Dedifferentiated amniotic fluid mesenchymal stem cell (primary cell): Measurements from ENCODE around the gene PMEL.
"Not testable (repeated sequence)": the region's sequence is repeated elsewhere in the genome, so short reads cannot be mapped to it uniquely, and the experiment has no call there.

Source experiments
- DNase-seq: peaks from one replicate; pipeline ENCODE4 v3.0.0-alpha.2; 2016; ENCODE audit errors: extremely low spot score

PMEL gene

DNA sequence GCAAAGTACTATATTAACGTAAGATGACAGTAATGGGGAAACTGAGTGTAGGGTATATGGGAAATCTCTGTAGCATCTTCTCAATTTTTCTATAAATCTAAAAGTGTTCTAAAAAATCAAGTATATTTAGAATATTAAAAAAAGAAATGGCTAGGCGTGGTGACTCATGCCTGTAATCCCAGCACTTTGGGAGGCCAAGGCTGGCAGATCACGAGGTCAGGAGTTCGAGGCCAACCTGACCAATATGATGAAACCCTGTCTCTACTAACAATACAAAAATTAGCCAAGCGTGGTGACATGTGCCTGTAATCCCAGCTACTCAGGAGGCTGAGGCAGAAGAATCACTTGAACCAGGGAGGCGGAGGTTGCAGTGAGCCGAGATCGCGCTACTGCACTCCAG lies 42.2 kb downstream of the PMEL start:
- DNase-seq = not testable (repeated sequence)

DNA sequence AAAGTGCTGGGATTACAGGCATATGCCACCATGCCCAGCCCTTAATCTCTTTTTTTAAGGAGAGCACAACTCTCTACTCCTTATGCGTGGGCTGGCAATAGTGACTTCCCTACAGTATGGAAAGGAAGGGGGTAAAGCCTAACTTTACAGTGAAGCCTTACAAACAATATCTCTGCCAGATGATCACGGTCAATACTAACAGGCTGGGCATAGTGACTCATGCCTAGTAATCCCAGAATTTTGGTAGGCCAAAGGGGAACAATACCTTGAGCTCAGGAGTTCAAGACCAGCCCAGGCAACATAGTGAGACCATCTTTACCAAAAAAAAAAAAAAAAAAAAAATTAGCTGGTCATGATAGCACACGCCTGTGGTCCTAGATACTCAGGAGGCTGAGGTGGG lies 43.7 kb downstream of the PMEL start:
- DNase-seq = no peak

DNA sequence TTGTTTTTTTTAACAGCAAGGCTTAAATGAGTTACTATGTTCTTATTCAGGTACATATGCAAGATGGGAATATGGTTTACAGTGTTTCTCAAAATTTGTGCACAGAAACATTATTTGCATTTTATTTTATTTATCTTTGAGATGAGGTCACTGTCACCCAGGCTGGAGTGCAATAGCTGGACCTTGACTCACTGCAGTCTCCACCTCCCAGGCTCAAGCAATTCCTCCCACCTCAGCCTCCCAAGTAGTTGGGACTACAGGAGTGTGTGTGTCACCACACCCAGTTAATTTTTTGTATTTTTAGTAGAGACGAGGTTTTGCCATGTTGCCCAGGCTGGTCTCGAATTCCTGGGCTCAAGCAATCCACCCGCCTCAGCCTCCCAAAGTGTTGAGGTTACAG lies 46.8 kb downstream of the PMEL start:
- not testable (repeated sequence) for DNase-seq

DNA sequence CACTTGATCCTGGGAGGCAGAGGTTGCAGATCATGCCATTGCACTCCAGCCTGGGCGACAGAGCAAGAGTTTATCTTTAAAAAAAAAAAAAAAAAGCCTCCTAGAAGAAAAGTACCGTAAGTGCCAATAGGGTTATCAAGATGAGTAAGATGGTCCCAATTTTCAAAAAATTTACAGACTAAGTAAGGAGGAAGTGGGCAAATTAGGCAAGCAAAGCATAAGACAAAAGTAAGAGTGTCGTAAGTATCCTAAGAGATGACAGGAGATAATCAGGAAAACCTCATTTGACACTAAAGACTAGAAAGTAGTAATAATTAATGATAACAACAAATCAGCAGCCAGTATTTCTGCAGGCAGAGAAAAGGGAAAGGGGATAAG lies 50.4 kb downstream of the PMEL start:
- no peak for DNase-seq

DNA sequence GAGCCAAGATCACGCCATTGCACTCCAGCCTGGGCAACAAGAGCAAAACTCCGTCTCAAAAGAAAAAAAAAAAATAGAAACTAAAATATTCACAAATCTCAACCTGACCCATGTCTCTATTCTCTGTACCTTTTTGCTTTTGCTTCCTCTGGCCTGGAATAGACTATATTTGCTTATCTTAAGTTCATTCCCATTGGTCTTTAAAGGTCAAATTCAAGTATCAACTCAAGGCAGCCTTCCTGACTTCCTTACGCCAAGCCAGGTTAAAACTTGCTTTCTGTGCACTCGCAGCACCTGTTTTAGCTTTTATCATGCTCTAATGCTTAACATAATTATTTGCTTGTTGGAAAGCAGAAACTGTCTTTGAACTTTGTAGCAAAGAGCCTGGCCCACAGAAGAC lies 52.9 kb downstream of the PMEL start:
- no peak for DNase-seq

DNA sequence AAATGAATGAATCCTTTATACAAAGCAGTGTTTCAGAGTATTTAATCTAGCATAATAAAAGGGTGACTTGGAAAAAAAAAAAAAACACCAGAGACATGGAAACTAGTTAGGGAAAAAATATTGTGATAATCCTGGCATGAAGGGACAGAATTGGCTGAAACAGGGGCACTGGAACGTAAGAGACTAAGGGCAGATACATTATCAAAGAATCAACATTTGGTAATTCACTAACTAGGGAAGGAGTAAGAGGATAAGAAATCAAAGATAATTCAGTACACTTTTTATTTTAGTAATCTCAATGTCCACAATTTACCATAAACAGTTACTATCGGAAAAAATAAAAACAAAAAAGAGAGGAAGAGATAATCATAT lies 56.3 kb downstream of the PMEL start:
- no peak for DNase-seq

DNA sequence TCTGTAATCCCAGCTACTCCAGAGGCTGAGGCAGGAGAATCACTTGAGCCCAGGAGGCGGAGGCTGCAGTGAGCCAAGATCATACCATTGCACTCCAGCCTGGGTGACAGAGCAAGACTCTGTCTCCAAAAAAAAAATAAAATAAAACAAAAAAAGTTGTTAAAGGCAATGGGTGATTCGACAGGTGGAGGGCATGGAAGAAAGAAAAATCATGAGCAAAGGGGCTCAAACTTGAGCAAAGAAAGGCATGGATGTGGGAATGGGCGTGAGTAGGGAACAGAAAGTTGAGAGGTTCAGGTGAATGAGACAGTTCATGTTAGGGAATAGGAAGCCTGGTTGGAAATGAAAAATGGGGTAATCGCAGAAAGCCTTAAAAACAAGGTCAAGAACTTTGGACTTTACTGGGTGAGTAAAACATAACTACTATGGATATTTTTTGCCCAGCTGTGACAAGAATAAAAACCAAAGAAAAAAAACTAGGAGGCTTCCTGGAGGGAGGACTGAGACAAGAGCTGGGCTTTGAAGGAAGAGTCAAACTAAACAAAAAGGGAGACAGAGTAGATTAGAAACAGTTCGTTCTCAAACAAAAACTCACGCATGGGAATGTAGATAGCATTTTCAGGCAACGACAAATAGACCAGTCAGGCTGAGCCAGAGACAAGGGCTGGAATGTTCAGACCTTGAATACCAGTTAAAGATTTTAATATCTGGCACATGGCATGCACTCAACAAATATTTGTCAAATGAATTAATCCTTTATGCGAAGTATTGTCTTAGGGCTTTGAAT lies 56.9 kb downstream of the PMEL start:
- DNase-seq = no peak

DNA sequence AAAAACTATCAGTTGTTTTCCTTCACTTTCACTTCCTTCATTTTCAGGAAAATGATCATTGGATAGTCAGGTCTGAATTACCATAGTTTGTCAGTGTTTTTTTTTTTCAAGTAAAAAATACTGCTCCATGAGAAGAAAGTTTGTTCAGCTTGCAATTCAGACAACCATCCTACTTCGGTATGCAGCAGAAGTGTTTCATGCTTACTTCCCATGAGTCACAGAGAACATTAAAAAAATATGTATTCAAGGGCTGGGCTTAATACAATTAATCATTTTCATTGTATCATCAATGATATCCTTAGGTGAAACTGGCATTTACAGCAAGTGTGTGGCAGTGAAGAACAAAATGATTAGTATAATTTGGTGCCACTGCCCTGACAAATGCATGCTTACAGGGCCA lies 59.8 kb downstream of the PMEL start:
- no peak for DNase-seq
